NCI-H1092 (cell line): ENCODE data around the gene FAM222A.

Source experiments
- DNase-seq: peaks from one replicate; lab custom pipeline; 2025; lab: John Stamatoyannopoulos, UW

The FAM222A gene

GRCh38 chr12:109738209-109738608 lies 24.6 kb downstream of the FAM222A start:
- no peak for DNase-seq

- DNase-seq: no peak
Measured at GRCh38 chr12:109738878-109739665, 25.4 kb downstream of the FAM222A start.

GRCh38 chr12:109739747-109740693 lies 26.4 kb downstream of the FAM222A start:
- no peak for DNase-seq

- DNase-seq: no peak
Measured at GRCh38 chr12:109740694-109741245, 27.1 kb downstream of the FAM222A start.

- no peak for DNase-seq
Measured at GRCh38 chr12:109741286-109741969, 27.8 kb downstream of the FAM222A start.

GRCh38 chr12:109741970-109742703 lies 28.5 kb downstream of the FAM222A start:
- no peak for DNase-seq

GRCh38 chr12:109743076-109743910 lies 29.7 kb downstream of the FAM222A start:
- no peak for DNase-seq

- no peak for DNase-seq
Measured at GRCh38 chr12:109744026-109744425, 30.4 kb downstream of the FAM222A start.

GRCh38 chr12:109744986-109745942 lies 31.6 kb downstream of the FAM222A start:
- DNase-seq: no peak

- DNase-seq: no peak
Measured at GRCh38 chr12:109752117-109753053, 38.8 kb downstream of the FAM222A start.

GRCh38 chr12:109753054-109753401 lies 39.4 kb downstream of the FAM222A start:
- DNase-seq: no peak

GRCh38 chr12:109753959-109754358 lies 40.3 kb downstream of the FAM222A start:
- DNase-seq: no peak

GRCh38 chr12:109756457-109756856 lies 42.8 kb downstream of the FAM222A start:
- DNase-seq: no peak

GRCh38 chr12:109757671-109758265 lies 44.1 kb downstream of the FAM222A start:
- no peak for DNase-seq

- DNase-seq: no peak
Measured at GRCh38 chr12:109758426-109759420, 45.1 kb downstream of the FAM222A start.

- no peak for DNase-seq
Measured at GRCh38 chr12:109759595-109759994, 46.0 kb downstream of the FAM222A start.
